Cardiac muscle cell (in vitro differentiated cells and primary cell): Measurements from ENCODE around the gene EFCAB5. TPM values are rescaled to one million over a fixed set of nuclear protein-coding genes. Genes with fewer than 3 reads are reported as not detected.

ENCODE experiments used
- DNase-seq, 2 donors: peaks; one replicate each; pipeline versions ENCODE4 v3.0.0 to v3.0.0-alpha.2; 2010 to 2017; ENCODE audit warnings: low read depth in 1 of 2, low spot score in 1 of 2
- H3K27ac ChIP-seq: fragments of 200-600 bp; sonication (generic); 2 replicates; pipeline ENCODE4 v1.5.1; 2016
- H3K27me3 ChIP-seq: fragments of 200-600 bp; sonication (generic); 2 replicates; pipeline ENCODE4 v1.6.0; 2016; ENCODE audit warnings: control low read depth
- H3K36me3 ChIP-seq: fragments of 200-600 bp; sonication (generic); 2 replicates; pipeline ENCODE4 v1.5.1; 2016; ENCODE audit warnings: control low read depth
- H3K4me1 ChIP-seq: fragments of 200-600 bp; sonication (generic); 2 replicates; pipeline ENCODE4 v1.8.1; 2017; ENCODE audit warnings: low read depth, mild to moderate bottlenecking, mixed run types
- H3K4me3 ChIP-seq: fragments of 200-600 bp; sonication (generic); 2 replicates; pipeline ENCODE4 v1.5.1; 2016; ENCODE audit warnings: mild to moderate bottlenecking
- H3K9me3 ChIP-seq: fragments of 200-600 bp; sonication (generic); 2 replicates; pipeline ENCODE4 v1.5.1; 2017; ENCODE audit warnings: low read depth, mild to moderate bottlenecking, control low read depth
- CTCF ChIP-seq: IDR thresholded peaks from 2 replicates; pipeline ENCODE4 v1.5.1; 2012; ENCODE audit warnings: low read depth, mild to moderate bottlenecking, low read length
- polyA plus RNA-seq: library from polyadenylated mRNA; unstranded; fragments of >200 nt; fragmentation: Nextera tagmentation; extraction: Ambion mirVana; gene quantifications from 2 replicates; pipeline ENCODE4 v1.2.1, GENCODE V29; 2016
- total RNA-seq: library from RNA; depleted of rRNA; stranded (reverse); fragments of >200 nt; gene quantifications from 2 replicates; pipeline ENCODE4 v1.2.3, GENCODE V29; 2016

Gene EFCAB5
- total and polyA plus RNA-seq, 2 experiments from 2014 or later, result 0.12 to 1.5 TPM

GRCh38 chr17:30148376-30148775 is 206.9 kb downstream of the EFCAB5 start:
- H3K4me3 ChIP-seq, result no peak overlapping the region
- no peaks in the 10 kb centered on the region for H3K9me3 ChIP-seq
- no peak overlapping the region for H3K27ac ChIP-seq
- H3K27me3 ChIP-seq, result no peaks in the 10 kb centered on the region
- no peak for DNase-seq
- TF ChIP-seq CTCF, result no peak
- H3K36me3 ChIP-seq, result no peaks in the 10 kb centered on the region
- no peaks in the 10 kb centered on the region for H3K4me1 ChIP-seq

GRCh38 chr17:30151471-30151870 is 210.0 kb downstream of the EFCAB5 start:
- Histone ChIP-seq H3K36me3 (no peaks in the 10 kb centered on the region), H3K27ac (no peak overlapping the region), H3K4me1 (no peaks in the 10 kb centered on the region), H3K9me3 (no peaks in the 10 kb centered on the region), H3K27me3 (no peaks in the 10 kb centered on the region), H3K4me3 (no peak overlapping the region)
- no peak for DNase-seq
- TF ChIP-seq CTCF, result no peak

GRCh38 chr17:30153463-30153862 is 212.0 kb downstream of the EFCAB5 start:
- no peaks in the 10 kb centered on the region for H3K4me1 ChIP-seq
- DNase-seq, result no peak
- H3K27me3 ChIP-seq, result no peaks in the 10 kb centered on the region
- no peak for TF ChIP-seq CTCF
- H3K4me3 ChIP-seq, result no peak overlapping the region
- H3K9me3 ChIP-seq, result no peaks in the 10 kb centered on the region
- H3K36me3 ChIP-seq, result peaks cover 2% of the 10 kb centered on the region
- no peak overlapping the region for H3K27ac ChIP-seq

- peaks cover 7% of the 10 kb centered on the region for H3K36me3 ChIP-seq
- no peak for TF ChIP-seq CTCF
- no peaks in the 10 kb centered on the region for H3K27me3 ChIP-seq
- H3K4me1 ChIP-seq, result no peaks in the 10 kb centered on the region
- H3K9me3 ChIP-seq, result no peaks in the 10 kb centered on the region
- no peak for DNase-seq
- H3K4me3 ChIP-seq, result no peak overlapping the region
- H3K27ac ChIP-seq, result no peak overlapping the region
Observed at GRCh38 chr17:30155389-30155788, 214.0 kb downstream of the EFCAB5 start.

Other genes with a start within 250 kb of the EFCAB5 start
- 25.8 and 32.4 TPM in 2 replicates for gene SSH2, start 11.4 kb upstream of the EFCAB5 start, total RNA-seq
- gene SSH2, start 11.4 kb upstream of the EFCAB5 start, polyA plus RNA-seq, result 36.7 and 43.2 TPM in 2 replicates
- gene NSRP1, start 175.2 kb downstream of the EFCAB5 start, total RNA-seq, result 4.8 and 14.6 TPM in 2 replicates
- 29.1 and 38.9 TPM in 2 replicates for gene NSRP1, start 175.2 kb downstream of the EFCAB5 start, polyA plus RNA-seq